GM10248 (cell line): ENCODE data around the gene DCPS.

Experiments
- CTCF ChIA-PET: fragments of 300-600 bp; sonication (Branson Sonifier 250); formaldehyde crosslinking; extraction: SDS; loops from one replicate; lab custom pipeline; 2021; ENCODE audit warnings: antibody characterized with exemption; lab: Yijun Ruan, JAX
- POLR2A ChIA-PET: fragments of 350-650 bp; sonication (Branson Sonifier 250); formaldehyde crosslinking; extraction: SDS; loops from one replicate; lab custom pipeline; 2020; ENCODE audit warnings: antibody characterized with exemption; lab: Yijun Ruan, JAX
- DNase-seq: peaks from one replicate; pipeline ENCODE4 v3.0.0; 2012; ENCODE audit errors: extremely low spot score
- CTCF ChIP-seq: IDR thresholded peaks from 2 replicates; pipeline ENCODE4 v1.5.1; 2012; ENCODE audit warnings: mild to moderate bottlenecking, low read depth; ENCODE audit errors: extremely low read depth, missing control alignments, control extremely low read depth

DCPS gene

GRCh38 chr11:126317756-126318573 is 14.1 kb downstream of the DCPS start:
- ChIA-PET CTCF (interaction anchor here (0.7 to 4.2 kb wide), 8 partner anchors 8 to 163 kb away, joined by 3 to 28 read pairs (median 5); partner anchors contain the start of gene DCPS), POLR2A (no interaction called here)
- TF ChIP-seq CTCF = no peak
- DNase-seq = no peak

GRCh38 chr11:126318574-126319373 is 14.9 kb downstream of the DCPS start:
- CTCF ChIA-PET = interaction anchor here (0.7 to 4.2 kb wide), 8 partner anchors 8 to 162 kb away, joined by 3 to 28 read pairs (median 5); partner anchors contain the start of gene DCPS
- peak; percentile 61 for DNase-seq
- no peak for TF ChIP-seq CTCF
- POLR2A ChIA-PET = no interaction called here

GRCh38 chr11:126319374-126319740 is 15.5 kb downstream of the DCPS start:
- no peak for DNase-seq
- no peak for TF ChIP-seq CTCF
- ChIA-PET POLR2A (interaction anchor here (0.7 kb wide), 1 partner anchor 1996 kb away, joined by 4 read pairs; no protein-coding TSS in a partner anchor), CTCF (interaction anchor here (1.2 to 4.2 kb wide), 6 partner anchors 9 to 162 kb away, joined by 4 to 28 read pairs (median 10); partner anchors contain the start of gene DCPS)

GRCh38 chr11:126322996-126323395 is 19.1 kb downstream of the DCPS start:
- ChIA-PET CTCF (no interaction called here), POLR2A (no interaction called here)
- TF ChIP-seq CTCF = no peak
- no peak for DNase-seq

GRCh38 chr11:126327281-126328000 is 23.6 kb downstream of the DCPS start:
- CTCF ChIA-PET = interaction anchor here (1.4 kb wide), 1 partner anchor 17 kb away, joined by 4 read pairs; no protein-coding TSS in a partner anchor

More at GRCh38 chr11:126327281-126328000, 23.6 kb downstream of the DCPS start:
- DNase-seq = no peak
- no peak for TF ChIP-seq CTCF
- POLR2A ChIA-PET = no interaction called here
